ENCODE data around the gene OSTN. TPM values are rescaled to one million over a fixed set of nuclear protein-coding genes. Genes with fewer than 3 reads are reported as not detected.
"Not testable (repeated sequence)": the region's sequence is repeated elsewhere in the genome, so short reads cannot be mapped to it uniquely, and the experiment has no call there.

Gene OSTN
- polyA plus RNA-seq, 1 experiment, result not detected

DNA sequence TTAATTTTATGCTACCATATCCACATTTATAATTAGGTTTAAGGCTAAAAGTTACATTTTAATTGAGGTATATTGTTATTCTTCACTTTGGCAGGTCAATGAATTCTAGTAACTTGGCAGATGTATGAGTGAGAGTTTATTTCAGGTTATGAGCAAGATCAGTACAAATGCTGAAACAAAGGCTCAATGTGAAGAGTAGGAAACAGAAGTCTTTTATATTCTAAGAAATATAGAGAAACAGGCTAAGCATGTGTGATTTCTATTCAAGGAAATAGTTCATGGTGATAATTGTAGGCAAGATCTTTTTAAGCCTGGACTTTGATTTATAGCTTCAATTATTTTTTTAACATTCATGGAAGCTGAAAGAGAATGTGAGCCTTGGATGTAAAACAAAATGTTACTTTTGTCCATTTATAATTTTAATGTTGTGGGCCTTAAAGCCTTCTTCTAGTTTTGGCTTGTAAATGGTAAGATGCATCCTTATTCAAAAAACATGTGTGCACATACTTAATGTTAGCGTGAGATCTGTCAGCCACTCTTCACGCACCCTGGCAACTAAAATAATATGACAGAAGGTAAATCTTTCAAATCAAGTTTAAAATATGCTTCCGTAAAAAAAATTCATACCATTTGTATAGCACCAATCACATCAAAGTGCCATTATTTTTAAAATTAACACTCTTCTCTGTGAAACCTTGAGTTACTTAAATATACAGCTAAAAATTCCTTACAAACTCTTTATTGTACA lies 22.8 kb upstream of the OSTN start:
- DNase-seq (ENCODE audit: low read depth), result no peak
- Histone ChIP-seq H3K4me3 (ENCODE audit: low read depth, low read length) (no peak overlapping the region), H3K27me3 (ENCODE audit: control insufficient read depth, insufficient read depth, low read length) (no peaks in the 10 kb centered on the region), H3K36me3 (ENCODE audit: control insufficient read depth, insufficient read depth, low read length) (no peaks in the 10 kb centered on the region)
- TF ChIP-seq, protein P1, sequence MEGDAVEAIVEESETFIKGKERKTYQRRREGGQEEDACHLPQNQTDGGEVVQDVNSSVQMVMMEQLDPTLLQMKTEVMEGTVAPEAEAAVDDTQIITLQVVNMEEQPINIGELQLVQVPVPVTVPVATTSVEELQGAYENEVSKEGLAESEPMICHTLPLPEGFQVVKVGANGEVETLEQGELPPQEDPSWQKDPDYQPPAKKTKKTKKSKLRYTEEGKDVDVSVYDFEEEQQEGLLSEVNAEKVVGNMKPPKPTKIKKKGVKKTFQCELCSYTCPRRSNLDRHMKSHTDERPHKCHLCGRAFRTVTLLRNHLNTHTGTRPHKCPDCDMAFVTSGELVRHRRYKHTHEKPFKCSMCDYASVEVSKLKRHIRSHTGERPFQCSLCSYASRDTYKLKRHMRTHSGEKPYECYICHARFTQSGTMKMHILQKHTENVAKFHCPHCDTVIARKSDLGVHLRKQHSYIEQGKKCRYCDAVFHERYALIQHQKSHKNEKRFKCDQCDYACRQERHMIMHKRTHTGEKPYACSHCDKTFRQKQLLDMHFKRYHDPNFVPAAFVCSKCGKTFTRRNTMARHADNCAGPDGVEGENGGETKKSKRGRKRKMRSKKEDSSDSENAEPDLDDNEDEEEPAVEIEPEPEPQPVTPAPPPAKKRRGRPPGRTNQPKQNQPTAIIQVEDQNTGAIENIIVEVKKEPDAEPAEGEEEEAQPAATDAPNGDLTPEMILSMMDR (IDR thresholded peaks at IDR 0.05; ENCODE audit: insufficient read depth, low read depth, low read length), result no peak
- CTCF ChIA-PET, result no interaction called here
- POLR2A ChIA-PET, result no interaction called here

DNA sequence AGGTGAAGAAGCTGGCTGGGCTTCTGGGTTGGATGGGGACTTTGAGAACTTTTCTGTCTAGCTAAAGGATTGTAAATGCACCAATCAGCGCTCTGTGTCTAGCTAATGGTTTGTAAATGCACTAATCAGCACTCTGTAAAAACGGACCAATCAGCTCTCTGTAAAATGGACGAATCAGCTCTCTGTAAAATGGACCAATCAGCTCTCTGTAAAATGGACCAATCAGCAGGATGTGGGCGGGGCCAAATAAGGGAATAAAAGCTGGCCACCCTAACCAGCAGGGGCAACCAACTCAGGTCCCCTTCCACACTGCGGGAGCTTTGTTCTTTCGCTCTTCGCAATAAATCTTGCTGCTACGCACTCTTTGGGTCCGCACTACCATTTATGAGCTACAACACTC lies 13.7 kb upstream of the OSTN start:
- H3K36me3 ChIP-seq (ENCODE audit: control insufficient read depth, insufficient read depth, low read length); H3K27me3 ChIP-seq (ENCODE audit: control insufficient read depth, insufficient read depth, low read length); DNase-seq (ENCODE audit: low read depth); POLR2A ChIA-PET; H3K4me3 ChIP-seq (ENCODE audit: low read depth, low read length); CTCF ChIA-PET: not testable (repeated sequence)

DNA sequence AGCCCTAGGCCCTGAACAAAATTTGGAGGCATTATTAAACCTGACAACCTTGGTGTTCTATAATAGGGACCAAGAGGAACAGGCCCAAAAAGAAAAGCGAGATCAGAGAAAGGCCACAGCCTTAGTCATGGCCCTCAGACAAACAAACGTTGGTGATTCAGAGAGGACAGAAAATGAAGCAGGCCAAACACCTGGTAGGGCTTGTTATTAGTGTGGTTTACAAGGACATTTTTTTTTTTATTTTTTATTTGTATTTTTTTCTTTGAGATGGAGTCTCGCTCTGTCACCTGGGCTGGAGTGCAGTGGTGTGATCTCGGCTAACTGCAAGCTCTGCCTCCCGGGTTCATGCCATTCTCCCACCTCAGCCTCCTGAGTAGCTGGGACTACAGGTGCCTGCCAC lies 10.8 kb upstream of the OSTN start:
- POLR2A ChIA-PET, result interaction anchor here (0.6 kb wide), 1 partner anchor 195 kb away, joined by 3 read pairs; no protein-coding TSS in a partner anchor
- DNase-seq (ENCODE audit: low read depth); H3K4me3 ChIP-seq (ENCODE audit: low read depth, low read length); CTCF ChIA-PET; H3K36me3 ChIP-seq (ENCODE audit: control insufficient read depth, insufficient read depth, low read length); H3K27me3 ChIP-seq (ENCODE audit: control insufficient read depth, insufficient read depth, low read length): not testable (repeated sequence)

DNA sequence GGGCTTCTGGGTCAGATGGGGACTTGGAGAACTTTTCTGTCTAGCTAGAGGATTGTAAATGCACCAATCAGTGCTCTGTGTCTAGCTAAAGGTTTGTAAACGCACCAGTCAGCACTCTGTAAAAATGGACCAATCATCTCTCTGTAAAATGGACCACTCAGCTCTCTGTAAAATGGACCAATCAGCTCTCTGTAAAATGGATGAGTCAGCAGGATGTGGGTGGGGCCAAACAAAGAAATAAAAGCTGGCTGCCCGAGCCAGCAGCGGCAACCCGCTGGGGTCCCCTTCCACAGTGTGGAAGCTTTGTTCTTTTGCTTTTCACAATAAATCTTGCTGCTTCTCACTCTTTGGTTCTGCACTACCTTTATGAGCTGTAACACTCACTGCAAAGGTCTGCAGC lies 6.8 kb upstream of the OSTN start:
- POLR2A ChIA-PET; DNase-seq (ENCODE audit: low read depth); CTCF ChIA-PET; H3K27me3 ChIP-seq (ENCODE audit: control insufficient read depth, insufficient read depth, low read length); H3K4me3 ChIP-seq (ENCODE audit: low read depth, low read length); H3K36me3 ChIP-seq (ENCODE audit: control insufficient read depth, insufficient read depth, low read length): not testable (repeated sequence)

DNA sequence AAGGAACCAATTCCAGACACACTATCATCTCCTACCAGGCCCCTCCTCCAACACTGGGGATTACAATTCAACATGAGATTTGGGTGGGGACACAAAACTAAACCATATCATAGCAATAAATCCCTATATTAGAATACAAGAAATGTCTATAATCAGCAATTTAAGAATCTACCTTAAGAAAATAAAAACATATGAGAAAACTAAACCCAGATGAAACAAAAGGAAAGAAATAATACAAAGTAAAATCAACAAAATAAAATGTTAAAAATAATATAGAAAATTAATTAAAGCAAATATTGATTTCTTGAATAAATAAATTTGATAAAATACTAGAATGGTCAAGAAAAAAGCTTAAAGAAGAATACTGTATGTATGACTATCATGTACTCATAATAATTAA lies 6.1 kb upstream of the OSTN start:
- H3K36me3 ChIP-seq (ENCODE audit: control insufficient read depth, insufficient read depth, low read length), result no peaks in the 10 kb centered on the region
- CTCF ChIA-PET, result interaction anchor here (0.6 kb wide), 1 partner anchor 22 kb away, joined by 4 read pairs; no protein-coding TSS in a partner anchor
- H3K27me3 ChIP-seq (ENCODE audit: control insufficient read depth, insufficient read depth, low read length), result no peaks in the 10 kb centered on the region
- DNase-seq (ENCODE audit: low read depth), result no peak
- POLR2A ChIA-PET, result no interaction called here
- no peak overlapping the region for H3K4me3 ChIP-seq (ENCODE audit: low read depth, low read length)
- TF ChIP-seq, protein P1 (IDR thresholded peaks at IDR 0.05; ENCODE audit: insufficient read depth, low read depth, low read length), result no peak

DNA sequence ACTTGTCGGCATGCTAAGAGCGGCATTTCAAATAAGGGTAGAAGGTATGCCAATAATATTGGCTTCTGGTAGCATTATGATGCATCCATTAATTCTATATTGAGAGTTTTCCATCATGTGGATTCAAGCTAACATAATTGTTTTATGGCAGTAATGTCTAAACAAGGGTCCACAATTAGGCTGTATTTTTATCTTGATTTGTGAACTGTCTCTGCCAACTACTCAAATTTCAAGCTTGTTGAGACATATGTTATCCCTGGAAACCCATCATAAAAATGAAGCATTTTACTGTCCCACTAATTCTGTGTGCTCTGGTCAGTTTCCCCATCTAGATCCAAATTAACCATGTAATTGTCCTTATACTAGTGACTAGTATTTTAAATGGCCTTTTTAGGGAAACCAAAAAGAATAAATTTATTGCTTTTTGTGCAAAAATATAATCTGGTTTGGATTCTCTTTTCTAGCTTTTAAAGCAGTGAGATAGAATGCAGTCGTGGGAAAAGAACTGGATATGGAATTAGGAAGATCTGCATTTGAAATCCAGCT lies 1.2 kb upstream of the OSTN start:
- Histone ChIP-seq H3K36me3 (ENCODE audit: control insufficient read depth, insufficient read depth, low read length) (no peaks in the 10 kb centered on the region), H3K4me3 (ENCODE audit: low read depth, low read length) (no peak overlapping the region), H3K27me3 (ENCODE audit: control insufficient read depth, insufficient read depth, low read length) (no peaks in the 10 kb centered on the region; the same call in 1 of the 2 replicates)
- TF ChIP-seq, protein P1 (IDR thresholded peaks at IDR 0.05; ENCODE audit: insufficient read depth, low read depth, low read length), result no peak
- ChIA-PET CTCF (no interaction called here), POLR2A (no interaction called here)
- no peak for DNase-seq (ENCODE audit: low read depth)

DNA sequence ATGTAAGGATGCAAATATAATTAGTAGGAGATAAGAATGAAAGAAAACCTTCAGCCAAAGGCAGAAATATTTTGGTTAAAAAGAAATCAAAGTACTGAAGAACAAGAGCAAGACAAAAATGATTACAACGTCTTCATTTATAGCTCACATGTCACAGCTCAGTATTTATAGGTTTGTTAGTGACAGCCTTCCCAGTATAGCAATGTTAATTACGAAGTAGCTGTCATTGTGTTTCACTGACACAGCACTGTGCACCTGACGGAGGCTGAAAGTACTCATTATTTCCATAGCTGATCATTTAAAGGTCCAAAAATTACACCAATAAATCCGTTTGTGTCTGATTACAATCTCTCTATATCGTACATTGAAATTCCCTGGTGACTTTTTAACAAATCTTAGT lies 561 bp upstream of the OSTN start:
- Histone ChIP-seq H3K36me3 (ENCODE audit: control insufficient read depth, insufficient read depth, low read length) (no peaks in the 10 kb centered on the region), H3K4me3 (ENCODE audit: low read depth, low read length) (no peak overlapping the region), H3K27me3 (ENCODE audit: control insufficient read depth, insufficient read depth, low read length) (no peaks in the 10 kb centered on the region; the same call in 1 of the 2 replicates)
- TF ChIP-seq, protein P1 (IDR thresholded peaks at IDR 0.05; ENCODE audit: insufficient read depth, low read depth, low read length), result no peak
- ChIA-PET POLR2A (no interaction called here), CTCF (no interaction called here)
- DNase-seq (ENCODE audit: low read depth), result no peak
